Upper lobe of left lung (tissue), 4 donors: ENCODE results near the gene TRIP4.

ENCODE experiments used
- CTCF ChIP-seq, 6 experiments: fragments of 450-650 bp in 4 of 6; fragments of 200-600 bp in 2 of 6; sonication (generic) in 2 of 6; IDR thresholded peaks; one replicate each; pipeline ENCODE4 v1.5.1; 2016 to 2019; ENCODE audit warnings: antibody characterized with exemption in 6 of 6
- EP300 ChIP-seq, 4 donors: sonication (generic); formaldehyde crosslinking; IDR thresholded peaks; one replicate each; pipeline ENCODE4 v1.5.1; 2017; ENCODE audit warnings: antibody characterized with exemption in 4 of 4, control low read depth in 2 of 4
- POLR2A ChIP-seq, 4 donors: fragments of 450-650 bp; IDR thresholded peaks; one replicate each; pipeline ENCODE4 v1.5.1; 2016 to 2017; ENCODE audit warnings: antibody characterized with exemption in 4 of 4, mild to moderate bottlenecking in 2 of 4

GRCh38 chr15:64340355-64340754 is 47.3 kb upstream of the TRIP4 start:
- no peak for TF ChIP-seq CTCF (IDR thresholded peaks at IDR 0.05)
- no peak for TF ChIP-seq POLR2A (IDR thresholded peaks at IDR 0.05)
- TF ChIP-seq EP300 (IDR thresholded peaks at IDR 0.05): no peak
